Measurements from ENCODE around the gene PEA15.

The PEA15 gene

GRCh38 chr1:160177667-160178066, 27.5 kb upstream of the PEA15 start:
- FAIRE-seq (no peak), DNase-seq (ENCODE audit: extremely low spot score, insufficient read length, low read depth) (no peak)

- DNase-seq (ENCODE audit: extremely low spot score, insufficient read length, low read depth) = no peak
- FAIRE-seq = no peak
These were observed 26.5 kb upstream of the PEA15 start for GRCh38 chr1:160178731-160179130.

- DNase-seq (ENCODE audit: extremely low spot score, insufficient read length, low read depth) (no peak), FAIRE-seq (no peak)
These were observed 25.8 kb upstream of the PEA15 start for GRCh38 chr1:160179336-160179735.

- no peak for FAIRE-seq
- no peak for DNase-seq (ENCODE audit: extremely low spot score, insufficient read length, low read depth)
These were observed 18.9 kb upstream of the PEA15 start for GRCh38 chr1:160186246-160186645.

- FAIRE-seq (no peak), DNase-seq (ENCODE audit: extremely low spot score, insufficient read length, low read depth) (no peak)
These were observed 18.5 kb upstream of the PEA15 start for GRCh38 chr1:160186729-160187128.

GRCh38 chr1:160187407-160187806, 17.8 kb upstream of the PEA15 start:
- FAIRE-seq = no peak
- DNase-seq (ENCODE audit: extremely low spot score, insufficient read length, low read depth) = no peak

- FAIRE-seq (no peak), DNase-seq (ENCODE audit: extremely low spot score, insufficient read length, low read depth) (no peak)
These were observed 16.8 kb upstream of the PEA15 start for GRCh38 chr1:160188341-160188740.

- FAIRE-seq (no peak), DNase-seq (ENCODE audit: extremely low spot score, insufficient read length, low read depth) (no peak)
These were observed 15.2 kb upstream of the PEA15 start, which contains the start of gene CASQ1 for GRCh38 chr1:160189649-160190625. Gene CASQ1, plus strand, starts transcription at chr1:160190575. Its CDS starts 177 bp downstream, at chr1:160190752.

GRCh38 chr1:160191756-160192155, 13.4 kb upstream of the PEA15 start:
- DNase-seq (ENCODE audit: extremely low spot score, insufficient read length, low read depth) (no peak), FAIRE-seq (no peak)

- no peak for DNase-seq (ENCODE audit: extremely low spot score, insufficient read length, low read depth)
- no peak for FAIRE-seq
These were observed 12.9 kb upstream of the PEA15 start for GRCh38 chr1:160192234-160192633.

- DNase-seq (ENCODE audit: extremely low spot score, insufficient read length, low read depth) (peak; percentile 56), FAIRE-seq (peak; percentile 93)
These were observed 11.9 kb upstream of the PEA15 start for GRCh38 chr1:160193091-160193819.

GRCh38 chr1:160193832-160194736, 11.1 kb upstream of the PEA15 start:
- peak; percentile 53 for FAIRE-seq
- no peak for DNase-seq (ENCODE audit: extremely low spot score, insufficient read length, low read depth)

- no peak for FAIRE-seq
These were observed 10.5 kb upstream of the PEA15 start for GRCh38 chr1:160194737-160195059.

GRCh38 chr1:160196143-160196542, 9.0 kb upstream of the PEA15 start:
- DNase-seq (ENCODE audit: extremely low spot score, insufficient read length, low read depth) (no peak), FAIRE-seq (no peak)

More at GRCh38 chr1:160194737-160195059, 10.5 kb upstream of the PEA15 start:
- no peak for DNase-seq (ENCODE audit: extremely low spot score, insufficient read length, low read depth)

GRCh38 chr1:160197231-160197630, 8.0 kb upstream of the PEA15 start:
- FAIRE-seq = no peak
- no peak for DNase-seq (ENCODE audit: extremely low spot score, insufficient read length, low read depth)

GRCh38 chr1:160200786-160201185, 4.4 kb upstream of the PEA15 start:
- DNase-seq (ENCODE audit: extremely low spot score, insufficient read length, low read depth) (no peak), FAIRE-seq (no peak)

- DNase-seq (ENCODE audit: extremely low spot score, insufficient read length, low read depth) (peak; percentile 32), FAIRE-seq (peak; percentile 89)
These were observed 500 bp upstream of the PEA15 start for GRCh38 chr1:160204526-160205241.

GRCh38 chr1:160206036-160206389, 829 bp downstream of the PEA15 start:
- FAIRE-seq = peak; percentile 73
- peak; percentile 29 for DNase-seq (ENCODE audit: extremely low spot score, insufficient read length, low read depth)

GRCh38 chr1:160206421-160207117, 1.4 kb downstream of the PEA15 start:
- peak; percentile 48 for FAIRE-seq
- no peak for DNase-seq (ENCODE audit: extremely low spot score, insufficient read length, low read depth)
